Hippocampal formation (tissue), 2 donors: ENCODE data around the gene FZD1.

Experiments used
- DNase-seq, 2 donors: peaks; one replicate each; lab custom pipeline; 2025; lab: John Stamatoyannopoulos, UW

Gene FZD1

GRCh38 chr7:91264046-91264923 is at the start of gene FZD1:
Gene FZD1, plus strand, starts transcription at chr7:91264433. Its CDS starts 448 bp downstream, at chr7:91264881.
- DNase-seq = peak; percentile 96

DNA sequence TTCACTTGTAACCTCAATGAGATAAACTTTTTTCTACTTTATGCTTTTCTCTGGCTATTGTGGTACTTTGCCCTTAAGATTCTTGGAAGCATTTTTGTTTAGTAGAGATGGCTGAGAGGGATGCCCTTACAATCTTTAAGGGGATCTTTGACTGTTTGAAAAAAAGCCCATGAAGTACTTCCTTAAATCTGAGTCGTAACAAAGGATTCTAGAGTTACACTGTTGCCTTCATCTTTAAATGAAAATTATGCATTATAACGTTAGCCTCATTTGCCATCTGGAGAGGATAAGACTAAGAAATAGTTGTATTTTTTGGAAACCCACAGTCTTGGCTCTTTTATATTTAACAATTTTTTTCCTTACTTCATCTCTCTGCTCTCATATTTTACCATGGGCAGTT is 37.8 kb upstream of the FZD1 start:
- DNase-seq = no peak

DNA sequence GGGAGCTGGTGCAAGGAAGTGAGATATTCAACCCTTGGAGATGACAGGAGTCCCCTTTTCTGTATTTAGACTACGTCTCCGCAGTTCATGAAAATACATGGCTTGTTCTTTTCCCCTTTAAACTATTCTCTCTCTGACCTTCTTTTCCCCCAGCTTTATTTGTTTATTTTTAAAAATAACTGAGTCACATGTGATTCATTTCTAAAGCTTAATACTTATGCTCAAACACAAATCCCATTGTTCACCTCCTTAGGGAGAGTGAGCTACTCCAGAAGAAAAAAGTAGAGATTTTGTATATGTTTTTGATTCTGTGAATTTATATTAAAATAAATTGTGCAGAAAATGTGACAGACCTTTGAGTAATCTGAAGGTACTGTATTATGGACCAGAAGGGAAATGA is 35.9 kb upstream of the FZD1 start:
- no peak for DNase-seq

- no peak for DNase-seq
Measured at GRCh38 chr7:91228927-91229558, 35.2 kb upstream of the FZD1 start.

DNA sequence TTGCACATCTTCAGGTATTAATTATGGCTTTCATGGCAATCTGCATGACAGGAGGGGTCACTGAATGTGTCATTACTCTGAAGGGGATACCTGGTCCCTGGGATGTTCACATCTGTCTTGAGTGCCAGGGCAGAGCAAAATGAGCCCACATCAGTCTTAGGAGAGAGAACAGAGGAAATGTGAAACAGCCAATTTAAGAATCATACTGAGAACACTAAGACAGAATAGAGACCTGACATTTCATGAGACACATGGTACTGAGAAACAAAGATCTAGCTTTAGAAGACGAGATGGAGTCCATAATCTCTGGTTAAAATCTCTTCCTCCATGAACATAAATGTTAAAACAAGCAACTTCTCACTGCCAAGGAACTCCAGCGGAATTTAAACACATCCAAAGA is 34.1 kb upstream of the FZD1 start:
- no peak for DNase-seq

DNA sequence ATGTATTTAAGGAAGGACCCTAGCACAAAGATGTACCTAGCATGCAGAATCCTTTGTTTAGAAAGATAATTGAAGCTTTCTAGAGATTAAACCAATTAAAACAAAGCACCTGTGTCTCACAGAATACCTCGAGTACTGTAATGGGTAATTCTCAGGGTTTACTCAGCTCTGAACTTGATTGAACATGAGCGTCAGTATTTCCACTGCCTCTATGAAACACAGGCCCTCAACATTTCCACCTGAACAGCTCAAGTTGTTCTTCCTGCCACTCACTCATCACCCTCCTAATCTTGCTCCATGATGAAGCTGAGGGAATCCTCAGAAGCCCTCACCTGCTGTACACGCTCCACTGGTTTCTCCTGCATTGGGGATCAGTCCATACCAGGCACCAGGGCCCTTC is 33.7 kb upstream of the FZD1 start:
- no peak for DNase-seq

- DNase-seq = peak in 1 of 2 donors; percentile 16
Measured at GRCh38 chr7:91233212-91233611, 31.0 kb upstream of the FZD1 start.

- DNase-seq = no peak
Measured at GRCh38 chr7:91235211-91235832, 28.9 kb upstream of the FZD1 start.

GRCh38 chr7:91239171-91239604 is 25.0 kb upstream of the FZD1 start:
- no peak for DNase-seq

- DNase-seq = no peak
Measured at GRCh38 chr7:91239772-91240171, 24.5 kb upstream of the FZD1 start.

GRCh38 chr7:91240376-91240941 is 23.8 kb upstream of the FZD1 start:
- no peak for DNase-seq

- DNase-seq = no peak
Measured at GRCh38 chr7:91242097-91242844, 22.0 kb upstream of the FZD1 start.

- DNase-seq = no peak
Measured at GRCh38 chr7:91243591-91244301, 20.5 kb upstream of the FZD1 start.

- DNase-seq = no peak
Measured at GRCh38 chr7:91247500-91247899, 16.7 kb upstream of the FZD1 start.

- no peak for DNase-seq
Measured at GRCh38 chr7:91248996-91249395, 15.2 kb upstream of the FZD1 start.

- DNase-seq = no peak
Measured at GRCh38 chr7:91249506-91250233, 14.6 kb upstream of the FZD1 start.

DNA sequence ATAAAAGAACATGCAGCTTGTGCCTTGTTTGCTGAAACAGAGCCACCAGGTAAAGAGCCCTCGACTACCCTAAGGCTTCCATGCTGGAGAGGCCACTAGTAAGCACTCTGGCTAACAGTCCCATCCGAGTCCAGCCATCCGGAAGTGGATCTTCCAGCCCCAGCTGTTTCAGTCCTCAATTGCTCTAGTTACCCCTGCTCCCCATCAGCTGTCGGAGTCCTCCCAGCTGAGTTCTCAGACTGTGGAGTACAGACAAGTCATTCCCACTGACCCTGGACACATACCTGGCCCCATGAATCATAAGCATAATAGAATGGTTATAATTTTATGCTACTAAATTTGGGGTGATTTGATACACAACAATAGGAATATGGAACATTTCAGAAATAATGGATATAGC is 13.5 kb upstream of the FZD1 start:
- no peak for DNase-seq

DNA sequence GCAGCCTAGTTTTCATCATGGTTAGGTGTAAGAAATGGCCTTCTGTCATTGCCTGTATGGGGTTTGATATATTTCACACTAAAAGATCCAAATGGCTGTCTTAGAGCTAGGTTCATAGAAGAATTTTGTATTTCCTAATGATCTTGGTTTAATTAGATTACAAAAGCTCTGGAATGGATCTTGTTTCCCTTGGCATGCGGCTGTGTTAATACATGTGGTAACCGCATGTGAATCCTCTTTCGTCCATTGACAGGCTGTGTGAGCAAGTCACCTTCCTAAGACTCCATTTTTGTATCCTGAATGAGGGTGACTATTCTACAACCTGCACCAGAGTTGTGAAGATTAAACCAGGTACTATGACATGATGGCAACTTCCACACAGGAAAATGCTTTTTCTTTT is 12.4 kb upstream of the FZD1 start:
- DNase-seq = no peak

- peak in 1 of 2 donors; percentile 31 for DNase-seq
Measured at GRCh38 chr7:91263384-91264045, 718 bp upstream of the FZD1 start.
